H1 (cell line): ENCODE measurements around the gene BOLA1. TPM values are rescaled to one million over a fixed set of nuclear protein-coding genes. Genes with fewer than 3 reads are reported as not detected.

Experiments used
- CTCF ChIA-PET: fragments of 300-600 bp; sonication (Branson Sonifier 250); formaldehyde crosslinking; loops from one replicate; lab custom pipeline; 2021; ENCODE audit not compliant: partially characterized antibody; lab: Charles Lee
- POLR2A ChIA-PET: fragments of 300-600 bp; sonication (Branson Sonifier 250); formaldehyde crosslinking; loops from one replicate; lab custom pipeline; 2021; ENCODE audit warnings: inconsistent platforms; ENCODE audit not compliant: partially characterized antibody; lab: Charles Lee
- DNase-seq, 2 experiments: peaks; one replicate each; pipeline versions ENCODE4 v3.0.0 to v3.0.0-alpha.2; 2010 to 2022; ENCODE audit warnings: low spot score in 2 of 2, low read depth in 1 of 2, mixed read lengths in 1 of 2
- FAIRE-seq: peaks from 2 replicates; lab custom pipeline; 2011; peaks lifted over from hg19 to GRCh38; lab: Jason Lieb, UNC
- H2AFZ ChIP-seq: 2 replicates; pipeline ENCODE4 v1.8.1; 2012; ENCODE audit warnings: low read length, inconsistent platforms
- H2AK5ac ChIP-seq: 2 replicates; pipeline ENCODE4 v1.6.1; 2013; ENCODE audit warnings: low read depth, low read length
- H2BK120ac ChIP-seq: replicated peaks from 2 replicates; pipeline ENCODE3; 2013; ENCODE audit warnings: low read depth, low read length, inconsistent platforms
- H2BK12ac ChIP-seq: 2 replicates; pipeline ENCODE4 v1.6.1; 2013; ENCODE audit warnings: low read depth, low read length
- H2BK15ac ChIP-seq: 2 replicates; pipeline ENCODE4 v1.6.1; 2013; ENCODE audit warnings: low read length
- H2BK20ac ChIP-seq: 2 replicates; pipeline ENCODE4 v1.6.1; 2013; ENCODE audit warnings: low read length
- H2BK5ac ChIP-seq: 2 replicates; pipeline ENCODE4 v1.6.1; 2013; ENCODE audit warnings: low read depth, low read length
- H3K14ac ChIP-seq: 2 replicates; pipeline ENCODE4 v1.6.1; 2013; ENCODE audit warnings: inconsistent platforms; ENCODE audit not compliant: insufficient read length
- H3K18ac ChIP-seq: 2 replicates; pipeline ENCODE4 v1.6.1; 2013; ENCODE audit warnings: low read length; ENCODE audit errors: extremely low read depth
- H3K23ac ChIP-seq: 2 replicates; pipeline ENCODE4 v1.6.1; 2013; ENCODE audit warnings: inconsistent platforms; ENCODE audit not compliant: insufficient read length
- H3K23me2 ChIP-seq: 2 replicates; pipeline ENCODE4 v1.6.1; 2013; ENCODE audit warnings: low read depth, low read length
- H3K27ac ChIP-seq: 2 replicates; pipeline ENCODE4 v1.6.1; 2011; ENCODE audit warnings: low read depth, low read length, inconsistent platforms
- H3K27me3 ChIP-seq, 4 experiments: replicated peaks in 1 of 4; 1 replicate in 1 of 4; 2 replicates in 3 of 4; pipeline versions ENCODE4 v1.6.1 to v1.8.1; 2011 to 2013; ENCODE audit warnings: low read length in 3 of 4, mild to moderate bottlenecking in 3 of 4, inconsistent platforms in 2 of 4, mixed read lengths in 2 of 4, moderate library complexity in 1 of 4; ENCODE audit not compliant: control insufficient read depth in 3 of 4, insufficient read depth in 3 of 4; ENCODE audit errors: extremely low read depth in 1 of 4
- H3K36me3 ChIP-seq, 4 experiments: 2 replicates each; pipeline versions ENCODE4 v1.6.1 to v1.8.1; 2011 to 2013; ENCODE audit warnings: mild to moderate bottlenecking in 4 of 4, low read length in 3 of 4, moderate library complexity in 2 of 4, control low read depth in 1 of 4, inconsistent platforms in 1 of 4; ENCODE audit not compliant: insufficient read depth in 4 of 4, control insufficient read depth in 2 of 4
- H3K4ac ChIP-seq: replicated peaks from 2 replicates; pipeline ENCODE3; 2013; ENCODE audit warnings: low read length, low read depth, mixed read lengths, inconsistent platforms; ENCODE audit not compliant: insufficient read length
- H3K4me1 ChIP-seq, 4 experiments: replicated peaks in 1 of 4; 1 replicate in 1 of 4; 2 replicates in 3 of 4; pipeline versions ENCODE4 v1.6.1 to v1.8.1; 2011 to 2013; ENCODE audit warnings: low read length in 3 of 4, inconsistent platforms in 2 of 4, mixed read lengths in 1 of 4; ENCODE audit not compliant: insufficient read depth in 4 of 4, control insufficient read depth in 3 of 4
- H3K4me2 ChIP-seq, 2 experiments: 2 replicates each; pipeline versions ENCODE4 v1.6.1 to v1.8.1; 2011 to 2013; ENCODE audit warnings: low read depth in 2 of 2, low read length in 2 of 2, control low read depth in 1 of 2, inconsistent platforms in 1 of 2, mild to moderate bottlenecking in 1 of 2; ENCODE audit not compliant: insufficient read depth in 1 of 2
- H3K4me3 ChIP-seq, 4 experiments: fragments of 200-600, 300-600 bp in 1 of 4; sonication (generic), shearing (Covaris generic), sonication (Bioruptor Twin) in 1 of 4; 2 replicates each; pipeline versions ENCODE4 v1.5.1 to v1.8.1; 2011 to 2016; ENCODE audit warnings: low read length in 4 of 4, low read depth in 3 of 4, control low read depth in 2 of 4, inconsistent platforms in 2 of 4, mild to moderate bottlenecking in 2 of 4, mixed read lengths in 1 of 4, moderate library complexity in 1 of 4; ENCODE audit not compliant: insufficient read depth in 2 of 4; ENCODE audit errors: extremely low read depth in 1 of 4
- H3K56ac ChIP-seq: replicated peaks from 2 replicates; pipeline ENCODE3; 2013; ENCODE audit warnings: low read depth, mild to moderate bottlenecking, mixed read lengths, low read length, inconsistent platforms; ENCODE audit not compliant: insufficient read length
- H3K79me1 ChIP-seq: 2 replicates; pipeline ENCODE4 v1.6.1; 2013; ENCODE audit warnings: low read depth, low read length, control low read depth
- H3K79me2 ChIP-seq, 2 experiments: 2 replicates each; pipeline versions ENCODE4 v1.6.1 to v1.8.1; 2012 to 2013; ENCODE audit warnings: low read length in 2 of 2, mild to moderate bottlenecking in 2 of 2, inconsistent platforms in 1 of 2; ENCODE audit not compliant: insufficient read depth in 2 of 2, control insufficient read depth in 1 of 2
- H3K9ac ChIP-seq, 4 experiments: replicated peaks in 1 of 4; 1 replicate in 1 of 4; 2 replicates in 3 of 4; pipeline versions ENCODE4 v1.6.1 to v1.8.1; 2011 to 2013; ENCODE audit warnings: low read depth in 3 of 4, low read length in 3 of 4, control low read depth in 2 of 4, mild to moderate bottlenecking in 2 of 4, moderate library complexity in 2 of 4, inconsistent platforms in 1 of 4; ENCODE audit errors: extremely low read depth in 1 of 4
- H3K9me3 ChIP-seq, 2 experiments: 2 replicates each; pipeline versions ENCODE4 v1.6.1 to v1.8.1; 2012 to 2013; ENCODE audit warnings: mild to moderate bottlenecking in 2 of 2, moderate library complexity in 2 of 2, control low read depth in 1 of 2, inconsistent platforms in 1 of 2, low read depth in 1 of 2, low read length in 1 of 2, mixed read lengths in 1 of 2; ENCODE audit not compliant: insufficient read depth in 2 of 2
- H4K20me1 ChIP-seq, 2 experiments: replicated peaks in 1 of 2; 2 replicates each; pipeline versions ENCODE3 to v1.8.1; 2011 to 2013; ENCODE audit warnings: inconsistent platforms in 2 of 2, low read length in 2 of 2, mild to moderate bottlenecking in 1 of 2; ENCODE audit not compliant: insufficient read depth in 2 of 2, control insufficient read depth in 1 of 2
- H4K5ac ChIP-seq: 2 replicates; pipeline ENCODE4 v1.6.1; 2013; ENCODE audit warnings: low read length, low read depth, mixed read lengths, inconsistent platforms; ENCODE audit not compliant: insufficient read length
- H4K8ac ChIP-seq: 2 replicates; pipeline ENCODE4 v1.8.0; 2013; ENCODE audit warnings: mild to moderate bottlenecking, moderate library complexity, low read length, inconsistent platforms; ENCODE audit not compliant: insufficient read depth; ENCODE audit errors: extremely low read depth
- H4K91ac ChIP-seq: replicated peaks from 2 replicates; pipeline ENCODE3; 2013; ENCODE audit warnings: low read length, mixed read lengths, inconsistent platforms; ENCODE audit not compliant: insufficient read length
- EGR1 ChIP-seq: IDR thresholded peaks from 2 replicates; pipeline ENCODE4 v1.6.1; 2011; ENCODE audit warnings: low read depth, low read length, borderline replicate concordance
- POLR2A ChIP-seq, 2 experiments: IDR thresholded peaks; 1 replicate in 1 of 2; 2 replicates in 1 of 2; pipeline ENCODE4 v1.6.1; 2011; ENCODE audit warnings: low read depth in 2 of 2, low read length in 2 of 2, mild to moderate bottlenecking in 2 of 2; ENCODE audit errors: control extremely low read depth in 1 of 2
- WGBS, 2 experiments: shearing (Covaris generic) in 1 of 2; methylation state at CpG; one replicate each; pipeline versions ENCODE4 v1.1.6 to v1.1.7; 2013 to 2015; ENCODE audit warnings: low lambda C conversion rate in 2 of 2, mixed read lengths in 2 of 2, inconsistent platforms in 1 of 2, low coverage in 1 of 2, missing lambda C conversion rate in 1 of 2; ENCODE audit not compliant: insufficient replicate concordance in 2 of 2, insufficient coverage in 1 of 2, insufficient read length in 1 of 2; ENCODE audit errors: extremely low coverage in 1 of 2, missing lambda C conversion rate in 1 of 2; 5-methylcytosine and 5-hydroxymethylcytosine counted together
- polyA plus RNA-seq, 7 experiments: library from polyadenylated mRNA; depleted of rRNA in 3 of 7; stranded (reverse) in 5 of 7; unstranded in 2 of 7; fragments of >200 nt in 5 of 7; fragments of 200-250 nt in 2 of 7; gene quantifications; 1 replicate in 5 of 7; 2 replicates in 1 of 7; 4 replicates in 1 of 7; pipeline versions ENCODE4 v1.2.1 to v1.2.3, GENCODE V29; 2011 to 2013; ENCODE audit warnings: missing spikeins in 2 of 7, mixed read lengths in 2 of 7
- total RNA-seq: library from RNA; stranded (reverse); fragmentation: NEBNext Ultra II Directional; extraction: Animal tissue kit (Norgen Biotek cat#: 25700); gene quantifications from 2 replicates; pipeline ENCODE4 v1.2.1, GENCODE V29; 2021

BOLA1 gene
- total and polyA plus RNA-seq, 2 of the 8 experiments (the other 6 are each of a cell fraction or from before 2014, with no cell fraction given) = 8.1 to 15.4 TPM

DNA sequence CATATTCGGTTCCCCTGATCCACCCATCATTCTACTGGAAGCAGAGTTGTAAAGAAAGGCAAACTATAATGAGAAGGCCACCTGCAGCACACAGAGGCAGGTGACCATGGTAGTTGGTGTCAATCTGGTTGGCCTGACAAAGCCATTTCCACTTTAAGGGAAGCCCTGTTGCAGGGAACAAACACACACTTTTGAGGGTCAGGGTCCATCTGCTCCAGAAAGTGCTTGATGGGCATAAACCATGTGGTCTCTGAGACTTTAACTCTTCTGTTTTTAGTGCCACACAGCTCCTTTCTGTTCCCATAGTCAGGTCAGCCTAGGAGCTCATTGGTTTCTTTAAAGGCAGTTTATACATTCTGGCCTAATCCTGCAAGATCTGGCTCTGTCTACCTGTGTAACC is 17.5 kb upstream of the BOLA1 start:
- CTCF ChIA-PET = interaction anchor here (0.7 to 1.2 kb wide), 2 partner anchors 305 to 1469 kb away, joined by 3 to 4 read pairs; no protein-coding TSS in a partner anchor
- WGBS, 2 experiments = 75% methylated on average over 1 of the region's 1 CpG; no CpG with 5 or more reads in 1 of the 2 experiments

More for the DNA sequence above, 17.5 kb upstream of the BOLA1 start:
- no peak overlapping the region for H2AFZ ChIP-seq
- H4K20me1 ChIP-seq = no peaks in the 10 kb centered on the region
- H3K4me2 ChIP-seq = no peak overlapping the region
- H3K4me1 ChIP-seq = peaks cover 0 to 5% (median 0%) of the 10 kb centered on the region in 4 experiments; a peak in 3 of 7 replicates
- H2BK20ac ChIP-seq = no peak overlapping the region
- no peak overlapping the region for H3K4ac ChIP-seq
- no peak overlapping the region for H4K8ac ChIP-seq
- no peak overlapping the region for H2BK120ac ChIP-seq
- no peaks in the 10 kb centered on the region for H3K9me3 ChIP-seq
- H4K5ac ChIP-seq = no peak overlapping the region
- DNase-seq = no peak
- POLR2A ChIA-PET = interaction anchor here (0.5 to 1.1 kb wide), 3 partner anchors 33 to 65 kb away, joined by 3 read pairs; no protein-coding TSS in a partner anchor
- H2BK15ac ChIP-seq = peak overlapping the region; percentile 10; the same call in 1 of the 2 replicates
- no peak for FAIRE-seq
- no peak overlapping the region for H3K9ac ChIP-seq
- 0 out of 4 replicates have a peak, but pooled peaks cover 0 to 4% of the 10 kb centered on the region in 2 experiments for H3K79me2 ChIP-seq
- H3K23ac ChIP-seq = no peak overlapping the region
- H3K27ac ChIP-seq = no peak overlapping the region
- H2BK5ac ChIP-seq = no peak overlapping the region
- no peak overlapping the region for H3K4me3 ChIP-seq
- no peak overlapping the region; the same call in 1 of the 2 replicates for H2BK12ac ChIP-seq
- H3K23me2 ChIP-seq = peaks cover 7% of the 10 kb centered on the region
- H3K79me1 ChIP-seq = peaks cover 3% of the 10 kb centered on the region; the same call in 1 of the 2 replicates
- no peak overlapping the region for H2AK5ac ChIP-seq
- no peak overlapping the region for H3K18ac ChIP-seq
- no peak overlapping the region for H4K91ac ChIP-seq
- H3K56ac ChIP-seq = no peak overlapping the region
- no peaks in the 10 kb centered on the region for H3K36me3 ChIP-seq
- H3K27me3 ChIP-seq = no peaks in the 10 kb centered on the region
- no peak overlapping the region for H3K14ac ChIP-seq
- TF ChIP-seq EGR1 = no peak
- peak in 1 of 2 experiments; percentile 19; a peak in 1 of 3 replicates for TF ChIP-seq POLR2A (IDR thresholded peaks at IDR 0.05; ENCODE audit: control extremely low read depth in 1 of 2, low read depth in 2 of 2, low read length in 2 of 2)
